ENCODE results near the gene ZNF503.
"Not testable (repeated sequence)": the region's sequence is repeated elsewhere in the genome, so short reads cannot be mapped to it uniquely, and the experiment has no call there.

Gene ZNF503

GRCh38 chr10:75378379-75378778 lies 23.2 kb downstream of the ZNF503 start:
- DNase-seq: no peak
- Mint-ChIP-seq H3K4me1 (no peaks in the 10 kb centered on the region), H3K36me3 (no peaks in the 10 kb centered on the region), H3K27ac (no peak overlapping the region), H3K27me3 (peaks cover 12% of the 10 kb centered on the region), H3K9me3 (no peaks in the 10 kb centered on the region), H3K4me3 (no peak overlapping the region)
- CTCF ChIA-PET: no interaction called here

- Mint-ChIP-seq H3K27ac (no peak overlapping the region), H3K9me3 (no peaks in the 10 kb centered on the region), H3K36me3 (no peaks in the 10 kb centered on the region), H3K4me1 (no peaks in the 10 kb centered on the region), H3K27me3 (peaks cover 12% of the 10 kb centered on the region), H3K4me3 (no peak overlapping the region)
- CTCF ChIA-PET: no interaction called here
- DNase-seq: no peak
Measured at GRCh38 chr10:75377869-75378268, 23.7 kb downstream of the ZNF503 start.

- CTCF ChIA-PET: no interaction called here
- peaks cover 14% of the 10 kb centered on the region for H3K27me3 Mint-ChIP-seq
- no peak overlapping the region for H3K4me3 Mint-ChIP-seq
Measured at GRCh38 chr10:75375838-75376237, 25.7 kb downstream of the ZNF503 start.

GRCh38 chr10:75371010-75371409 lies 30.6 kb downstream of the ZNF503 start:
- DNase-seq: no peak
- Mint-ChIP-seq H3K36me3 (no peaks in the 10 kb centered on the region), H3K27ac (no peak overlapping the region), H3K9me3 (peaks cover 8% of the 10 kb centered on the region), H3K27me3 (peaks cover 14% of the 10 kb centered on the region), H3K4me1 (no peaks in the 10 kb centered on the region), H3K4me3 (no peak overlapping the region)
- CTCF ChIA-PET: no interaction called here

More at GRCh38 chr10:75375838-75376237, 25.7 kb downstream of the ZNF503 start:
- Mint-ChIP-seq H3K9me3 (no peaks in the 10 kb centered on the region), H3K36me3 (no peaks in the 10 kb centered on the region), H3K27ac (no peak overlapping the region), H3K4me1 (no peaks in the 10 kb centered on the region)
- DNase-seq: no peak

GRCh38 chr10:75369838-75370237 lies 31.7 kb downstream of the ZNF503 start:
- not testable (repeated sequence) for H3K9me3 Mint-ChIP-seq

GRCh38 chr10:75367901-75368300 lies 33.7 kb downstream of the ZNF503 start:
- Mint-ChIP-seq H3K4me3 (no peak overlapping the region), H3K4me1 (no peaks in the 10 kb centered on the region), H3K27ac (no peak overlapping the region), H3K27me3 (peaks cover 8% of the 10 kb centered on the region), H3K36me3 (no peaks in the 10 kb centered on the region), H3K9me3 (peaks cover 8% of the 10 kb centered on the region)
- CTCF ChIA-PET: no interaction called here
- no peak for DNase-seq

More at GRCh38 chr10:75369838-75370237, 31.7 kb downstream of the ZNF503 start:
- peaks cover 14% of the 10 kb centered on the region for H3K27me3 Mint-ChIP-seq
- CTCF ChIA-PET, DNase-seq, H3K27ac Mint-ChIP-seq, H3K4me3 Mint-ChIP-seq, H3K36me3 Mint-ChIP-seq, H3K4me1 Mint-ChIP-seq: not testable (repeated sequence)

GRCh38 chr10:75367021-75367487 lies 34.5 kb downstream of the ZNF503 start:
- Mint-ChIP-seq H3K4me3 (no peak overlapping the region), H3K4me1 (no peaks in the 10 kb centered on the region), H3K36me3 (no peaks in the 10 kb centered on the region), H3K27me3 (peaks cover 10% of the 10 kb centered on the region), H3K27ac (no peak overlapping the region), H3K9me3 (peaks cover 8% of the 10 kb centered on the region)
- CTCF ChIA-PET: no interaction called here
- DNase-seq: no peak

GRCh38 chr10:75363431-75363830 lies 38.1 kb downstream of the ZNF503 start:
- no peaks in the 10 kb centered on the region for H3K9me3 Mint-ChIP-seq
- H3K27me3 Mint-ChIP-seq: peaks cover 4% of the 10 kb centered on the region
- CTCF ChIA-PET: no interaction called here
- no peaks in the 10 kb centered on the region for H3K4me1 Mint-ChIP-seq
- H3K36me3 Mint-ChIP-seq: no peaks in the 10 kb centered on the region
- H3K4me3 Mint-ChIP-seq: no peak overlapping the region
- DNase-seq: no peak
- H3K27ac Mint-ChIP-seq: no peak overlapping the region

GRCh38 chr10:75359876-75360275 lies 41.7 kb downstream of the ZNF503 start:
- DNase-seq, CTCF ChIA-PET, H3K27ac Mint-ChIP-seq, H3K27me3 Mint-ChIP-seq, H3K36me3 Mint-ChIP-seq, H3K4me1 Mint-ChIP-seq, H3K4me3 Mint-ChIP-seq, H3K9me3 Mint-ChIP-seq: not testable (repeated sequence)

- Mint-ChIP-seq H3K36me3 (no peaks in the 10 kb centered on the region), H3K27ac (no peak overlapping the region), H3K27me3 (peaks cover 9% of the 10 kb centered on the region), H3K4me1 (no peaks in the 10 kb centered on the region), H3K4me3 (no peak overlapping the region), H3K9me3 (no peaks in the 10 kb centered on the region)
- DNase-seq: no peak
- CTCF ChIA-PET: no interaction called here
Measured at GRCh38 chr10:75358835-75359421, 42.6 kb downstream of the ZNF503 start.

- no peaks in the 10 kb centered on the region for H3K9me3 Mint-ChIP-seq
- H3K36me3 Mint-ChIP-seq: no peaks in the 10 kb centered on the region
- no peak overlapping the region for H3K27ac Mint-ChIP-seq
- no peaks in the 10 kb centered on the region for H3K4me1 Mint-ChIP-seq
- H3K4me3 Mint-ChIP-seq: no peak overlapping the region
- CTCF ChIA-PET: no interaction called here
- DNase-seq: no peak
- H3K27me3 Mint-ChIP-seq: peaks cover 9% of the 10 kb centered on the region
Measured at GRCh38 chr10:75358132-75358531, 43.4 kb downstream of the ZNF503 start.

- H3K27ac Mint-ChIP-seq: no peak overlapping the region
- no peaks in the 10 kb centered on the region for H3K4me1 Mint-ChIP-seq
- H3K9me3 Mint-ChIP-seq: no peaks in the 10 kb centered on the region
- no peak overlapping the region for H3K4me3 Mint-ChIP-seq
- peaks cover 6% of the 10 kb centered on the region for H3K27me3 Mint-ChIP-seq
- CTCF ChIA-PET: no interaction called here
- DNase-seq: no peak
- no peaks in the 10 kb centered on the region for H3K36me3 Mint-ChIP-seq
Measured at GRCh38 chr10:75357500-75357899, 44.1 kb downstream of the ZNF503 start.

GRCh38 chr10:75356484-75356883 lies 45.1 kb downstream of the ZNF503 start:
- Mint-ChIP-seq H3K27me3 (peaks cover 6% of the 10 kb centered on the region), H3K27ac (no peak overlapping the region), H3K4me3 (no peak overlapping the region), H3K9me3 (no peaks in the 10 kb centered on the region), H3K4me1 (no peaks in the 10 kb centered on the region), H3K36me3 (no peaks in the 10 kb centered on the region)
- DNase-seq: no peak
- CTCF ChIA-PET: no interaction called here

GRCh38 chr10:75355706-75356105 lies 45.9 kb downstream of the ZNF503 start:
- Mint-ChIP-seq H3K36me3 (no peaks in the 10 kb centered on the region), H3K4me1 (no peaks in the 10 kb centered on the region), H3K9me3 (no peaks in the 10 kb centered on the region), H3K27me3 (peaks cover 6% of the 10 kb centered on the region), H3K4me3 (no peak overlapping the region), H3K27ac (no peak overlapping the region)
- DNase-seq: no peak
- CTCF ChIA-PET: no interaction called here

GRCh38 chr10:75353183-75353582 lies 48.4 kb downstream of the ZNF503 start:
- Mint-ChIP-seq H3K36me3 (no peaks in the 10 kb centered on the region), H3K27ac (no peak overlapping the region), H3K4me3 (no peak overlapping the region), H3K27me3 (peaks cover 6% of the 10 kb centered on the region), H3K9me3 (no peaks in the 10 kb centered on the region), H3K4me1 (no peaks in the 10 kb centered on the region)
- no peak for DNase-seq
- CTCF ChIA-PET: no interaction called here

- peaks cover 6% of the 10 kb centered on the region for H3K27me3 Mint-ChIP-seq
- no peaks in the 10 kb centered on the region for H3K36me3 Mint-ChIP-seq
- DNase-seq: no peak
- CTCF ChIA-PET: no interaction called here
- H3K27ac Mint-ChIP-seq: no peak overlapping the region
- no peaks in the 10 kb centered on the region for H3K4me1 Mint-ChIP-seq
- H3K4me3 Mint-ChIP-seq: no peak overlapping the region
- H3K9me3 Mint-ChIP-seq: no peaks in the 10 kb centered on the region
Measured at GRCh38 chr10:75352650-75353049, 48.9 kb downstream of the ZNF503 start.

Measured in activated naive CD4-positive, alpha-beta T cell treated with anti-CD3 and anti-CD28 coated beads, Interleukin-2, amount 10 ng/mL, durations not matched to agents 7 days and 5 days (primary cell).